Measurements from ENCODE around the gene COL23A1.
"Not testable (repeated sequence)": the region's sequence is repeated elsewhere in the genome, so short reads cannot be mapped to it uniquely, and the experiment has no call there.

COL23A1 gene

GRCh38 chr5:178313316-178313715 lies 276.9 kb downstream of the COL23A1 start:
- no peak for DNase-seq

- no peak for DNase-seq
These were observed 277.3 kb downstream of the COL23A1 start for GRCh38 chr5:178312880-178313282.

- DNase-seq, result no peak
These were observed 279.9 kb downstream of the COL23A1 start for GRCh38 chr5:178310130-178310865.

- no peak for DNase-seq
These were observed 280.8 kb downstream of the COL23A1 start for GRCh38 chr5:178309271-178310013.

- DNase-seq, result no peak
These were observed 281.6 kb downstream of the COL23A1 start for GRCh38 chr5:178308541-178309092.

- DNase-seq, result no peak
These were observed 282.7 kb downstream of the COL23A1 start for GRCh38 chr5:178307267-178308045.

GRCh38 chr5:178306430-178307225 lies 283.6 kb downstream of the COL23A1 start:
- DNase-seq, result no peak

GRCh38 chr5:178305801-178306200 lies 284.4 kb downstream of the COL23A1 start:
- DNase-seq, result no peak

- DNase-seq, result no peak
These were observed 285.2 kb downstream of the COL23A1 start for GRCh38 chr5:178304761-178305645.

- no peak for DNase-seq
These were observed 286.2 kb downstream of the COL23A1 start for GRCh38 chr5:178304016-178304415.

- not testable (repeated sequence) for DNase-seq
These were observed 287.9 kb downstream of the COL23A1 start for GRCh38 chr5:178302321-178302720.

- no peak for DNase-seq
These were observed 288.6 kb downstream of the COL23A1 start for GRCh38 chr5:178301641-178302040.

GRCh38 chr5:178298283-178298807 lies 291.8 kb downstream of the COL23A1 start:
- DNase-seq, result no peak

- no peak for DNase-seq
These were observed 292.4 kb downstream of the COL23A1 start for GRCh38 chr5:178297751-178298150.

GRCh38 chr5:178296066-178296465 lies 294.1 kb downstream of the COL23A1 start:
- DNase-seq, result no peak

GRCh38 chr5:178295589-178295988 lies 294.6 kb downstream of the COL23A1 start:
- no peak for DNase-seq

- DNase-seq, result no peak
These were observed 296.4 kb downstream of the COL23A1 start for GRCh38 chr5:178293815-178294214.

GRCh38 chr5:178293400-178293799 lies 296.8 kb downstream of the COL23A1 start:
- no peak for DNase-seq

- no peak for DNase-seq
These were observed 297.4 kb downstream of the COL23A1 start for GRCh38 chr5:178292826-178293205.

- DNase-seq, result no peak
These were observed 298.0 kb downstream of the COL23A1 start for GRCh38 chr5:178291969-178292825.
